Fibroblast of skin of back (primary cell): ENCODE data around the gene ATP1A1.

Experiments used
- DNase-seq: peaks from one replicate; pipeline ENCODE4 v3.0.0-alpha.2; 2013

ATP1A1 gene

DNA sequence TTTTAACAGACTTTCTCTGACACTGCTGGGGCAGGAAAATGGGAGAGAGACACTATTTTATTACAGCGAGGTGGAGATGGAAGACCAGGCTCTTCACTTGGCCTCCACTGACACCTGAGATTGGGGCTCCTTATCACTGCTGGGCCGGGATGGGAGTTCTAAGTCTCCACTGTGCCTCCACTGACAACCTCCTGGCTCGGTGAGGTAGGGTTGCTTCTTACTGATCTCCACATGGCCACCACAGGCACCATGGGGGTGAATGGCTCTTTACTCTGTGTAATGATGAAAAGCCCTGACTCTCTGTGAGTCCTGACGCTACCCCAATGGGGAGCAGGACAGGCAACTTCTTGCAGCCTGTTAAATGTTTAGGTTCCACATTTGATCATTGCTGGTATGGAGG, 67.7 kb downstream of the ATP1A1 start:
- no peak for DNase-seq

DNA sequence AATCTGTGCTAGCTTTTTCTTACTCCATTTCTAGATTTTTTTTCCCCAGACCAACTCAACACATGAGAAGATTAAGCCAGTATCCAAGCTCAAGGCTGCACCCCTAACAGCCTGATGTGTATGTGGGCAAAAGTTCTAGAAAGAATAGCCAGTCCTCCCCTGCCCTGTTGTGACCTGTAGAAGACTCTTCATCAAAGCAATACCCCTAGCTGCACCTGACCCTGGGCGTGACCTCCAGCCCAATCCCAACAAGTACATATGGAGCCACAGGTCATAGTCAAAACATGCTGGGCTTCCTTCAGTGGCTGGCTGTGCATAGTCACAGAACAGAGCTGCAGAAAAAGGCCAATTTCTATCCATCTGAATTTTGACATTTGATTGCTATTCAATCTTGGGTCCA, 72.5 kb downstream of the ATP1A1 start:
- DNase-seq, result no peak

GRCh38 chr1:116446686-116447085, 73.6 kb downstream of the ATP1A1 start:
- DNase-seq, result no peak

- peak; percentile 86 for DNase-seq
These were observed 75.8 kb downstream of the ATP1A1 start for GRCh38 chr1:116448785-116449385.

DNA sequence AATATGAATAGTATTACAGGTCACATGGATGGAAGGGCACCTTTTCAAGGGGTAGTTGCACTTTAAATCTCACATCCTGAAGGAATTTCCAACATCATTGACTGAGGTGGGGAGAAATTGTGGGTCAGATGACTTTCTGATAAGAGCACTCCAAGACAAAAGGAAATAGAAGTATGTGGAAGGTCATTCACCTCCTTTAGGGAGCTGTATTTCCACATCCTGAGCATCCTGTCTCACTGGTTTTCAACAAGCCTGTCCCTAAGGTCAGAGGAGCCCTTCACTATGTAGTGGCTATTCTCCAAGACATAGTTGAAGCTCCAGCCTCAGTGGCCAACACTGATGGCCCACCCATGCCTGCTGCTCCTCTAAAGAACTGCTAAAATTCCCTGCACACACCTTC, 76.5 kb downstream of the ATP1A1 start:
- no peak for DNase-seq

GRCh38 chr1:116451702-116452101, 78.7 kb downstream of the ATP1A1 start:
- no peak for DNase-seq

DNA sequence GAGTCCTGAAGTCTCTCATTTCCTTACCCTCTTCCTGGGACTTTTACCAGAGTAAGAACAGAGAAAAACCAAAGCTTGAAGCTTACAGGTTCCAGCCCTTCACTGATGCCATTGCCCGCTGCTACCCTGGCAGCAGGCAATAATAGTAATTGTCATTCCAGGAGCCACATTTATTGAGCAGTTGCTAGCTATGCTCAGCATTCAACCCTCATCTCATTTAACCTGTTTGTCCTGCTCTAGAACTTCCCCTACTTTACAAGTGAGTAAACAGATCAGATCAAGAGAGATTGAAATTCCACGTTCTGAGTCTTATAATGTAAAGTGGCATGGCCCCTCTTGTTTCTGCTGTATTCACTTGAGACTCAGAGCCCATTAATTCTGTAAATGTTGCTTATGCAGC, 80.4 kb downstream of the ATP1A1 start:
- DNase-seq, result no peak

GRCh38 chr1:116453906-116454305, 80.9 kb downstream of the ATP1A1 start:
- no peak for DNase-seq
